ENCODE measurements around the gene SOX8.
A peak's percentile ranks its signal among the peaks of the same experiment; 100 is the strongest.

The SOX8 gene

GRCh38 chr16:986411-986810 is 4.8 kb downstream of the SOX8 start:
- DNase-seq (ENCODE audit: low read depth in 4 of 4, low spot score in 1 of 4) = no peak

DNA sequence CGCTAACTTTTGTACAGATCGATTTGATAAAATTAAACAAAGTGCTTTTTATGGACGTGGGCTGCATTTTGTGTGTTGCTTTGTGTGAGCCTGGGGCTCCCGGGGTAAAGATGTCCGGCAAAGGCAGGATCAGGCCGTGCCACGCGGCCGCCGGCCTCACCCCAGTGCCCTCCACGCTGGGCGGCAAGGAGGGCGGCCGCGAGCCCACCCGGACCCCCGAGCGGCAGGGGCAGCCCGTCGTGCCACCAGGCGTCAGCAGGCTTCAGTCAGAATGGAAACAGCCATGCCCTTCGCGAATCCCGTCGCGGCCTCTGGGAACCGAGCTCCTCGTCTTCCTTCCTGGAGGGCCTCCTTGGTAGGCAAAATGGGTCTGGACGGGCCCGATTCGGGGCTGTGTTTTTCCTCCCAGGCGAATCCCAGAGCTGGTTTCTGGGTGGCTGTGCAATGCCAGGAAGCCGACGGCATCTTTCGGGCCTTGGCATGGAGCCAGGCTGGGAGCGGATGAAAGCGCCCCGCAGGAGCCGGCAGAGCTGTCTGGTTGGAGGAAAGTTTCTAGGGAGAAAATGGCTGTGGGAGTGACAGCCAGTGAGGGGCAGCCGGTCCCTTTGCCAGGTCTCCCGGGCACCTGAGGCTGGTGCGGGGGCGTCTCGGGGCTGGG is 5.5 kb downstream of the SOX8 start:
- no peak for DNase-seq (ENCODE audit: low read depth in 4 of 4, low spot score in 1 of 4)

- DNase-seq (ENCODE audit: low read depth in 4 of 4, low spot score in 1 of 4) = no peak
These were observed 6.3 kb downstream of the SOX8 start for GRCh38 chr16:987906-988305.

DNA sequence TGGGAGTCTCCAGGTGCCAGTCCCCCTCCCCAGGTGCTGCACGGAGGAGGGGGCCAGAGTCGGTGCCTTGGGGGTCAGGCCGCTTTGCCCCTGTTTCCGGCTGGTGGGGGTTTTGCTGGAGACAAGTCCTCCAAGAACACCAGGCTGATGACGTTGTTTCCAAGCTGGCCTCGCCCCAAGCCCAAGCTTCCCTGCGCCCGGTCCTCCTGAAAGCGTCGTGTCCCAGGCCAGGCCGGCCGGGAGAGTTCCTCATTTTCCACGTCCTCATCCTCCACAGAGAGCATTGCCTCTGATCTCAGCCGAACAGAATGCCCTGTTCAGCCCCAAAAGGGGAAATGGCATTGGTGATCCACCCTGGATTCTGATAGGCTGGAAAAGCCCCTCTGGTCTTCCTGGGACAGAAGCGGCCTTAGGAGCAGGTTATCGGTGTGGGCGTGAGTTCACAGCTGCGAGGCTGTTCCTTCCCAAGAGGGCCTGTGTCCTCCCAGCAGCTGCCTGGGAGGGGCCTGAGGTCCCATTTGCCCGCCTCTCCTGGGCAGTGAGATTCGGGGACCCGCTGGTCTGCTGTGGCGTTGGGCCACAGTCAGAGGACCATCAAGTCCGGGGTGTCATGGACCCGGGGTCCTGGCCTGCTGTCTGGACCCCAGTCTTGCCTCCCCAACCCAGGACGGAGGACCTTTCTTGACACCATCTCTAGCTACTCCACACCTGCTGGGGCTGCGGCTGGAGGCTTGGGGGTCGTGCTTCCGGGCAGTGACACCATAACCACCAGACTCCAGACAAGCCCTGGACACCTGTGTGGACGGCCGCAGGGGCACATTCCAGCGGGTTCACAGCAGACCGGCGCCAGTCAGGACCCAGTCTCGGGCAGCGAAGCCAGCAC is 7.1 kb downstream of the SOX8 start:
- no peak for DNase-seq (ENCODE audit: low read depth in 4 of 4, low spot score in 1 of 4)

DNA sequence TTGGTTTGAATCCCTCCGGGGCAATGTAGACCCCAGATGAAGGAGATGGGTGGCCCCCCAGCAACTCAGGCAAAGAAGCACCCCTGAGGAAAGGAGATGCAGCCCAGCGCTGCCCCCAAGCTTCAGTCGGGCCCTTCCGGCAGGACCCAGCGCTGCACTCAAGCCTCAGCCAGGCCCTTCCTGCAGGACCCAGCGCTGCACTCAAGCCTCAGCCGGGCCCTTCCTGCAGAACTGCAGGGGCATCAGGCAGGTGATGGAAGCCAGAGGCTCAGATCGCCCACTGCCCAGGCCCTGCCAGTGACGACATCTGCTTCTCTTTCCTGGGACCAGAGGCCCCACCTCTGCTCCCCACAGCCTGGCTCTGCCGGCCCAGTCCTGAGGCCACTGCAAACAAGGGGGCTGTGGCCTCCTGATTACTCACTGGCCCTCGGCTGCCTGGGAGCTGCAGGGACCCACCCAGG is 7.8 kb downstream of the SOX8 start:
- no peak for DNase-seq (ENCODE audit: low read depth in 4 of 4, low spot score in 1 of 4)

DNA sequence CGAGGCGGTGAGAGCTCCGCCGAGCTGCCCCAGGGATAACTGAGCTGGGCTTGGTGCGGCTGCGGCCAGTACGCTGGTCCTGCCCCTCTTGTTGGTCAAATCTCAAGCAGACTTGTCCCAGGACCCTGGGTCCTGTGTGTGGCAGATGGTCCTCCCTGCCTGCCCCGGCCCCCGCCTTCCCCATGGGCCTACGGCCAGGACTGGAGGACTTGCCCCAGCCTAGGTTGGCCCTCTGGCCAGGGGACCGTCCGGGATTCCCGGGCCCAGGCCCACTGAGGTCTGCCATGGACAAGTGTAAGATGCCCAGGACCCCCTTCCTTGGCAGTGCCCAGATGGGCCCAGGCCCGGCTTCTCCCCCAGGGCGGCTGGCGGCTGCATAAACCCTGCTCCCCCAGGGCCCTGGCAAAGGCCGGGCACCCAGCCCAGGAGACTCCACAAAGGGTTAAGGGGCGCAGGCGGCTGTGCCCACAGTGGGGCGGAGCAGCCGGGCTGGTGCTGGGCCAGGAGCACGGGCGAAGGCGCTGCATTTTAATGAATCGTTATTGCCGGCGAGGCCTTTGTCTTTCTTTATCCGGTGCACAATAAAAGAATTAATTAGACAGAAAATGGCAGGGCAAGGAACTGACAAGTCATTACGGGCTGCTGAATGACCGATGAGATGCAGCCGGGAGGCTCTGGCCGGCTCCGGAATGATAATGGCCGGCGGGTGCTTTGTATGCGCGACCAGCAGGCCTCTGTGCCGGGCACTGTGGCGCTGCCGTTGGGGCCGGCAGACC is 9.1 kb downstream of the SOX8 start:
- no peak for DNase-seq (ENCODE audit: low read depth in 4 of 4, low spot score in 1 of 4)

GRCh38 chr16:991345-991744 is 9.8 kb downstream of the SOX8 start:
- DNase-seq (ENCODE audit: low read depth in 4 of 4, low spot score in 1 of 4) = no peak

- DNase-seq (ENCODE audit: low read depth in 4 of 4, low spot score in 1 of 4) = no peak
These were observed 10.2 kb downstream of the SOX8 start for GRCh38 chr16:991773-992172.

DNA sequence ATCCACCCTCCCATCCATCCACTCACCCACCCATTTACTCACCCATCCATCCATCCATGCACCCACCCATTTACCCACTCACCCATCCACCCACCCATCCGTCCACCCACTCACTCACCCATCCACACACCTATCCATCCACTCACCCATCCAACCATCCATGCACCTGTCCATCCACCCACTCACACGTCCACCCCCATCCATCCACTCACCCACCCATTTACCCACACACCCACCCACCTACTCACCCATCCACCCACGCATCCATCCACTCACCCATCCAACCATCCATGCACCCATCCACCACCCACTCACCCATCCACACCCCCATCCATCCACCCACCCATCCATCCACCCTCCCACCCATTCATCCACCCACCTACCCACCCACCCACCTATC is 12.2 kb downstream of the SOX8 start:
- no peak for DNase-seq (ENCODE audit: low read depth in 4 of 4, low spot score in 1 of 4)

- no peak for DNase-seq (ENCODE audit: low read depth in 4 of 4, low spot score in 1 of 4)
These were observed 13.5 kb downstream of the SOX8 start for GRCh38 chr16:995087-995486.

DNA sequence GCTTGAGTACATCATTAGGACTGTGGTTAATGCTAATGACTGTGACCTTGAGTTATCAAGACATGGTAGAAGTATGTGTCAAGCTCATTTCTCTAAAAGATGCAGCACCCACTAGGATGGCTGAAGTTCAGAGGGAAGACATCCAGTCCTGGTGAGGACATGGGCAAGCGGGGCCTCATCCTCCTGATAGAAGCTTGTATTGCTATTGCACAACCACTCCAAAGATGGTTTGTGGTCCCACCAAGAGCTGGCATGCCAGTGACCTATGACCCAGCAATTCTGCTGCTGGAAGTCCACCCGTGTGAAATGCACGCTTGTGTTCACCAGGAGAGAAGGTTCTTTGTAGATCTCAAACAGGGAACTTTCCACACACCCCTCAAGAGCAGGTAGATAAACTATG is 14.2 kb downstream of the SOX8 start:
- DNase-seq (ENCODE audit: low read depth in 4 of 4, low spot score in 1 of 4) = no peak

GRCh38 chr16:996681-997080 is 15.1 kb downstream of the SOX8 start:
- no peak for DNase-seq (ENCODE audit: low read depth in 4 of 4, low spot score in 1 of 4)

- DNase-seq (ENCODE audit: low read depth in 4 of 4, low spot score in 1 of 4) = peak in 1 of 4 experiments; percentile 51
These were observed 16.0 kb downstream of the SOX8 start for GRCh38 chr16:997440-998051.

GRCh38 chr16:998211-998610 is 16.6 kb downstream of the SOX8 start:
- no peak for DNase-seq (ENCODE audit: low read depth in 4 of 4, low spot score in 1 of 4)

GRCh38 chr16:998615-999014 is 17.0 kb downstream of the SOX8 start:
- no peak for DNase-seq (ENCODE audit: low read depth in 4 of 4, low spot score in 1 of 4)

GRCh38 chr16:999677-1000076 is 18.1 kb downstream of the SOX8 start:
- DNase-seq (ENCODE audit: low read depth in 4 of 4, low spot score in 1 of 4) = no peak

DNA sequence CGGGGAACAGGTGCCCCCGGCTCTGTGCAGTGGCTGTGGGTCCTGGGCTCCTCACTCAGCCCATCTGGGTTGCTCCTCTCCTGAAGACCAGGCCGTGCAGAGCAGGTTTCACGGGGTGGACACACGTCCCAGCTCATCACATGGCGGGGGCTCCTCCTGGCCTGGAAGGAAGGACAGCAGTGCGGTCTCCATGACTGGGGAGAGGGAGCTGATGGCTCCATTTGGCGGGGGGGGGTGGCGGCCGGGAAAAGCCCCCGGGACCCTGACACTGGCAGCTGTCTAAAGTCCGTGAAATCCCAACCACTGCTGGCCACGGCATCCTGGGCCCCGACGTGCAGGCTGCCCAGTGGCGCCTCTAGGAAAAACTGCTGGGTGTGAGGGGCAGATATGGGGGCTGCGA is 19.0 kb downstream of the SOX8 start:
- no peak for DNase-seq (ENCODE audit: low read depth in 4 of 4, low spot score in 1 of 4)

- no peak for DNase-seq (ENCODE audit: low read depth in 4 of 4, low spot score in 1 of 4)
These were observed 19.5 kb downstream of the SOX8 start for GRCh38 chr16:1001096-1001495.

- peak; percentile 44 to 83 (median 56) for DNase-seq (ENCODE audit: low read depth in 4 of 4, low spot score in 1 of 4)
These were observed 21.0 kb downstream of the SOX8 start for GRCh38 chr16:1002399-1003166.
